Stomach (tissue), 9 donors: Measurements from ENCODE around the gene SDF2L1. TPM values are rescaled to one million over a fixed set of nuclear protein-coding genes. Genes with fewer than 3 reads are reported as not detected.

Experiments used
- DNase-seq, 2 donors: peaks; one replicate each; pipeline versions ENCODE4 v3.0.0 to v3.0.0-alpha.2; 2013 to 2019
- H3K27ac ChIP-seq, 5 donors: fragments of 200-600 bp in 4 of 5; sonication (generic) in 4 of 5; one replicate each; pipeline ENCODE4 v1.5.1; 2013 to 2019; ENCODE audit warnings: mild to moderate bottlenecking in 1 of 5, moderate library complexity in 1 of 5
- H3K27me3 ChIP-seq, 3 donors: fragments of 200-600 bp; sonication (generic); one replicate each; pipeline ENCODE4 v1.5.1; 2017 to 2019; ENCODE audit warnings: mixed run types in 1 of 3
- H3K36me3 ChIP-seq, 4 donors: fragments of 200-600 bp; sonication (generic); 1 replicate in 3 of 4; 2 replicates in 1 of 4; pipeline ENCODE4 v1.5.1; 2016 to 2019
- H3K4me1 ChIP-seq, 4 donors: fragments of 200-600 bp; sonication (generic); one replicate each; pipeline ENCODE4 v1.5.1; 2016 to 2019
- H3K4me3 ChIP-seq, 4 donors: fragments of 200-600 bp; sonication (generic) in 3 of 4; one replicate each; pipeline ENCODE4 v1.5.1; 2016 to 2019; ENCODE audit warnings: mild to moderate bottlenecking in 1 of 4
- H3K9me3 ChIP-seq, 4 donors: fragments of 200-600 bp; sonication (generic); one replicate each; pipeline ENCODE4 v1.5.1; 2016 to 2019
- CTCF ChIP-seq, 7 experiments: fragments of 450-650 bp in 4 of 7; fragments of 200-600 bp in 3 of 7; sonication (generic) in 3 of 7; IDR thresholded peaks; one replicate each; pipeline ENCODE4 v1.5.1; 2016 to 2019; ENCODE audit warnings: antibody characterized with exemption in 7 of 7, control low read depth in 2 of 7, mild to moderate bottlenecking in 1 of 7
- EP300 ChIP-seq: sonication (generic); formaldehyde crosslinking; IDR thresholded peaks from one replicate; pipeline ENCODE4 v1.6.1; 2017; ENCODE audit warnings: antibody characterized with exemption
- POLR2A ChIP-seq, 4 donors: fragments of 450-650 bp; IDR thresholded peaks; one replicate each; pipeline ENCODE4 v1.6.1; 2016; ENCODE audit warnings: antibody characterized with exemption in 4 of 4, control low read depth in 2 of 4, mild to moderate bottlenecking in 1 of 4, moderate library complexity in 1 of 4
- POLR2AphosphoS5 ChIP-seq, 3 donors: sonication (generic); formaldehyde crosslinking; IDR thresholded peaks; one replicate each; pipeline ENCODE4 v1.6.1; 2016; ENCODE audit warnings: antibody characterized with exemption in 3 of 3
- WGBS, 5 donors: extraction: QIAGEN DNeasy Blood & Tissue Kit in 3 of 5; methylation state at CpG; one replicate each; pipeline versions ENCODE4 v1.1.5 to v1.1.7; 2013 to 2018; 5-methylcytosine and 5-hydroxymethylcytosine counted together
- intact Hi-C: fragments of 100-400 bp; cut with DNase I; formaldehyde crosslinking; loops from one replicate; pipeline ENCODE4 v1.15.1; 2023; ENCODE audit warnings: low total_unique reads
- polyA plus RNA-seq, 3 donors: library from polyadenylated mRNA; stranded (reverse); fragments of 200-250 nt; gene quantifications; one replicate each; pipeline ENCODE4 v1.2.3, GENCODE V29; 2013
- total RNA-seq, 5 donors: library from RNA; depleted of rRNA; stranded (reverse); fragments of >200 nt; gene quantifications; one replicate each; pipeline versions ENCODE4 v1.1.0 to v1.2.3, GENCODE V29; 2014 to 2016
- donor health status: healthy with polysubstance abuse.
- donor health status: Bipolar disorder and iron deficiency.
- donor health status: healthy.

SDF2L1 gene
- total and polyA plus RNA-seq, 8 donors: 4.0 to 101 (median 36.4) TPM; not detected in 1

- Histone ChIP-seq H3K4me1 (peaks cover 18 to 76% (median 49%) of the 10 kb centered on the region in 4 donors), H3K27me3 (no peaks in the 10 kb centered on the region), H3K27ac (no peak overlapping the region), H3K36me3 (peaks cover 5 to 43% (median 32%) of the 10 kb centered on the region in 4 donors), H3K4me3 (no peak overlapping the region), H3K9me3 (no peaks in the 10 kb centered on the region)
- intact Hi-C loops: no loop called here
- 78 to 84% (median 83%) methylated on average over 11 of the region's 11 CpGs for WGBS, 5 donors
- no peak for TF ChIP-seq CTCF (IDR thresholded peaks at IDR 0.05)
- TF ChIP-seq POLR2A (IDR thresholded peaks at IDR 0.05): no peak
- TF ChIP-seq POLR2AphosphoS5 (IDR thresholded peaks at IDR 0.05): no peak
- TF ChIP-seq EP300: no peak
- no peak for DNase-seq
These were observed 15.2 kb upstream of the SDF2L1 start for GRCh38 chr22:21626735-21627469.

GRCh38 chr22:21628386-21629254 lies 13.5 kb upstream of the SDF2L1 start:
- 49 to 68% (median 63%) methylated on average over 45 to 74 of the region's 74 CpGs for WGBS, 5 donors
- peak overlapping the region; percentile 79 to 100 (median 92) for H3K4me3 ChIP-seq
- H3K4me1 ChIP-seq: peaks cover 18 to 59% (median 38%) of the 10 kb centered on the region in 4 donors
- no peaks in the 10 kb centered on the region for H3K27me3 ChIP-seq
- peaks cover 5 to 26% (median 15%) of the 10 kb centered on the region in 4 donors for H3K36me3 ChIP-seq
- no peak for DNase-seq
- peak overlapping the region in 4 of 5 donors; percentile 81 to 90 (median 86) for H3K27ac ChIP-seq
- intact Hi-C loops: no loop called here
- TF ChIP-seq EP300 (no peak), CTCF (IDR thresholded peaks at IDR 0.05) (peak in 1 of 7 experiments; percentile 20), POLR2A (IDR thresholded peaks at IDR 0.05) (no peak), POLR2AphosphoS5 (IDR thresholded peaks at IDR 0.05) (no peak)
- H3K9me3 ChIP-seq: no peaks in the 10 kb centered on the region

GRCh38 chr22:21629255-21630149 lies 12.6 kb upstream of the SDF2L1 start, which contains the start of gene YDJC:
YDJC (minus strand) TSS chr22:21630022; CDS start chr22:21630014, 8 bp downstream.
- H3K27ac ChIP-seq: peak within 1 kb of the TSS; percentile 81 to 93 (median 88)
- no peaks in the 10 kb centered on the region for H3K9me3 ChIP-seq
- peak within 1 kb of the TSS; percentile 79 to 100 (median 92) for H3K4me3 ChIP-seq
- H3K4me1 ChIP-seq: peaks cover 18 to 50% (median 31%) of the 10 kb centered on the region in 4 donors
- peaks cover 5 to 21% (median 11%) of the 10 kb centered on the region in 4 donors for H3K36me3 ChIP-seq
- DNase-seq: peak; percentile 96 to 98
- H3K27me3 ChIP-seq: no peaks in the 10 kb centered on the region
- intact Hi-C loops: no loop called here
- WGBS, 5 donors: 0 to 1% (median 1%) methylated on average over 43 to 93 of the region's 93 CpGs
- TF ChIP-seq CTCF (IDR thresholded peaks at IDR 0.05) (peak in 3 of 7 experiments; percentile 26 to 50 (median 30)), EP300 (no peak), POLR2A (IDR thresholded peaks at IDR 0.05) (peak in 1 of 4 donors; percentile 36), POLR2AphosphoS5 (IDR thresholded peaks at IDR 0.05) (peak in 2 of 3 donors; percentile 79 to 90)
